Retinal pigment epithelial cell (primary cell): ENCODE data around the gene CLIC3.
A peak's percentile ranks its signal among the peaks of the same experiment; 100 is the strongest.

Experiments
- DNase-seq: peaks from one replicate; pipeline ENCODE4 v3.0.0-alpha.2; 2010; ENCODE audit warnings: low read depth
- H3K4me3 ChIP-seq: 2 replicates; pipeline ENCODE4 v1.5.1; 2011; ENCODE audit warnings: mild to moderate bottlenecking, low read length, control low read depth, moderate library complexity
- TF ChIP-seq, protein P1 (sequence below): conservative IDR thresholded peaks from 2 replicates; pipeline ENCODE4 v1.5.1; 2011; ENCODE audit warnings: low read depth, low read length, control low read depth, inconsistent platforms

CLIC3 gene

DNA sequence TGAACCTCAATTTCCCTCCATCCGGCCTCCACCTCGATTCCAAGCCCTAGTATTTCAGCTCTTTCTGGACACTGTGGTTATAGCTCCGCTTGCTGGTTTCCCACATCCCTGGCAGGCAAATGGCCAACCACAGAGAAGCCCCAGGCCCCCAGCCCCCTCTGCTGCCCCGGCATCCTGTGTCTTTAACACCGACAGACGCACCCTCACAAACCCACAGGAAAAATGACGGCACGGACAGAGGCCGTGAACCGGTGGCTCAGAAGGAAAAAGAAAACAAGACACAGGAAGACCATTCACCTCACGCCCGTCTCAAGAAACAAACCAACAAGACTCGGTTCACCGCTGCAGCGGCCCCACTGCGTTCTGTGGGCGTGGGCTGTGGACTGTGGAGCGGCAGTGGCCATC lies 1.5 kb upstream of the CLIC3 start:
- DNase-seq = no peak
- no peak overlapping the region for H3K4me3 ChIP-seq
- TF ChIP-seq, protein P1, sequence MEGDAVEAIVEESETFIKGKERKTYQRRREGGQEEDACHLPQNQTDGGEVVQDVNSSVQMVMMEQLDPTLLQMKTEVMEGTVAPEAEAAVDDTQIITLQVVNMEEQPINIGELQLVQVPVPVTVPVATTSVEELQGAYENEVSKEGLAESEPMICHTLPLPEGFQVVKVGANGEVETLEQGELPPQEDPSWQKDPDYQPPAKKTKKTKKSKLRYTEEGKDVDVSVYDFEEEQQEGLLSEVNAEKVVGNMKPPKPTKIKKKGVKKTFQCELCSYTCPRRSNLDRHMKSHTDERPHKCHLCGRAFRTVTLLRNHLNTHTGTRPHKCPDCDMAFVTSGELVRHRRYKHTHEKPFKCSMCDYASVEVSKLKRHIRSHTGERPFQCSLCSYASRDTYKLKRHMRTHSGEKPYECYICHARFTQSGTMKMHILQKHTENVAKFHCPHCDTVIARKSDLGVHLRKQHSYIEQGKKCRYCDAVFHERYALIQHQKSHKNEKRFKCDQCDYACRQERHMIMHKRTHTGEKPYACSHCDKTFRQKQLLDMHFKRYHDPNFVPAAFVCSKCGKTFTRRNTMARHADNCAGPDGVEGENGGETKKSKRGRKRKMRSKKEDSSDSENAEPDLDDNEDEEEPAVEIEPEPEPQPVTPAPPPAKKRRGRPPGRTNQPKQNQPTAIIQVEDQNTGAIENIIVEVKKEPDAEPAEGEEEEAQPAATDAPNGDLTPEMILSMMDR = no peak

DNA sequence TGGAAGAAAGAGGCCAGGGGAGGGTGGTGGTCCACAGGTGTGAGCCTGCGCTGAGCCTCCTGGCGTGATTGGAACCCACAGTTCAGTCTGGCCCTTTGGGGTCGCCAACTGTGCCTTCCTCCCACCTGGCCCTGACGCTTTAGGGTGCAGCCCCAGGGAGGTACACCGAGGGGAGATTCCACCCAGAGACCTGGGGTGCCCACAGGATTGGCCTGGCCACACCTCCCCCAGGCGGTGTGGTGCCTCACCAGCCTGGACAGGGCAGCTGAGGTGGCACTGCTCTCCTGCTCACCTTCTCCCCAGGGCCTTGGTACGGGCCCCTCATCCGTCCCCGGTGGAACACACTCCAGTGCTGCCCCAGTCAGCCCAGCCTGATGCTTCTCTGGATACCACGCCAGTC lies 1.0 kb upstream of the CLIC3 start:
- no peak for DNase-seq
- TF ChIP-seq, protein P1 = no peak
- H3K4me3 ChIP-seq = no peak overlapping the region

DNA sequence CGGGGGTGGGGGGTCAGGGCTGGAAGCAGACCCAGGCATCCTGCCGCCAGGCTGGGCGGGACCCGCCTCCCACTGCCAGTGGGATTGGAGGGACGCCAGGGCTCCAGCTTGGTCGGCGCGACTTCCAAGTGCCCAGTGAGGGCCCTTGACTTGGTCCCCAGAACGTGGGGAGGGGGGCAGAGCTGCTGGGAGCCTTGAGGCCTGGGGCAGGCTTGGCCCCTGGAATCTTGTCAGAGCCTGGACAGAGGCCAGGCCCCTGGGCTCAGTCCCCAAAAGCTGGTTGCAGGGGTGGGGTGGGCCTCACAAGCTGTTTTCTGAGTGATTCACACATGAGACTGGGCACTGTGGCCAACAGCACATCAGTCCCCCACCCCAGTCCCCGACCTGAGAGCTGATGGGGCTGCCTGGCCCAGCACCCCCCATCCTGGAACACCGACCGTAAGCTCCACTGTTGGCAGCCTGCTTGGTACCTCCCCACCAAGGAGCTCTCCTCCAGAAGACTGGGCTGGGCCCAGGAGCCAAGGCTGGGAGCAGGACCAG lies 526 bp downstream of the CLIC3 start:
- TF ChIP-seq, protein P1 = no peak
- no peak for DNase-seq
- H3K4me3 ChIP-seq = peak overlapping the region; percentile 26

DNA sequence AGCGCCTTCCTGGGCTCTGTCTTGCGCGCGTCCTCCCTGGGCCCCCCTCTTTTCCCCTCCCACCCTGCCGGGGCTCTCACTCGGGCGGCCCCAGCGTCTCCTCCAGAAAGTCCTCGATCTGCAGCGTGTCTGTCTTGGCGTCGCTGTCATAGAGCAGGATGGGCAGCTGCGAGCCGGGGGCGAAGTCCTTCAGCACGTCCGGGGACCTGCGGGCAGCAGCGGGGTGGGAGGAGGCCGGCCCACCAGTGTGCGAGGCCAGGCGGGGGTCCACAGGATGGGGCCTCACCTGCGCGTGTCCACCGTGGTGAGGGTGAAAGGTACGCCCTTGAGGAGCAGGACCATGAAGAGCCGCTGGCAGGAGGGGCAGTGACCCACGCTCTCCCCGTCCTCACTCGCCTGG lies 1.0 kb downstream of the CLIC3 start:
- no peak overlapping the region for H3K4me3 ChIP-seq
- no peak for DNase-seq

DNA sequence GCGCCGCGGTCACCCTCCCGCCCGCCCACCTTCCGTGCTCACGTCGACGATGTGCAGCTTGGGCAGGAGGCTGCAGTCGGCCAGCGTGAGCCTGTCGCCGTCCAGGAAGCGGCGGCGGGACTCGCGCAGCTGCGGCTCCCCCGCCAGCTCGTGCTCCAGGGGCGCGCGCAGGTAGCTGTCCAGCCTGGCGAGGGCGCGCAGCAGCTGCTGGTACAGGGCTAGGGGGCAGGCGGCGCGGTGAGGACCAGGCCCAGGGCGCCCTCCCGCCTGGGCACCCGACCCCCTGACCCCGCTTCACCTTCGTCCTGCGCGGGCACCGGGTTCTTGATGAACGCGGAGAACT lies 1.5 kb downstream of the CLIC3 start:
- no peak overlapping the region for H3K4me3 ChIP-seq
- DNase-seq = no peak
- TF ChIP-seq, protein P1 = no peak

More for the DNA sequence above, 1.0 kb downstream of the CLIC3 start:
- TF ChIP-seq, protein P1 = no peak

DNA sequence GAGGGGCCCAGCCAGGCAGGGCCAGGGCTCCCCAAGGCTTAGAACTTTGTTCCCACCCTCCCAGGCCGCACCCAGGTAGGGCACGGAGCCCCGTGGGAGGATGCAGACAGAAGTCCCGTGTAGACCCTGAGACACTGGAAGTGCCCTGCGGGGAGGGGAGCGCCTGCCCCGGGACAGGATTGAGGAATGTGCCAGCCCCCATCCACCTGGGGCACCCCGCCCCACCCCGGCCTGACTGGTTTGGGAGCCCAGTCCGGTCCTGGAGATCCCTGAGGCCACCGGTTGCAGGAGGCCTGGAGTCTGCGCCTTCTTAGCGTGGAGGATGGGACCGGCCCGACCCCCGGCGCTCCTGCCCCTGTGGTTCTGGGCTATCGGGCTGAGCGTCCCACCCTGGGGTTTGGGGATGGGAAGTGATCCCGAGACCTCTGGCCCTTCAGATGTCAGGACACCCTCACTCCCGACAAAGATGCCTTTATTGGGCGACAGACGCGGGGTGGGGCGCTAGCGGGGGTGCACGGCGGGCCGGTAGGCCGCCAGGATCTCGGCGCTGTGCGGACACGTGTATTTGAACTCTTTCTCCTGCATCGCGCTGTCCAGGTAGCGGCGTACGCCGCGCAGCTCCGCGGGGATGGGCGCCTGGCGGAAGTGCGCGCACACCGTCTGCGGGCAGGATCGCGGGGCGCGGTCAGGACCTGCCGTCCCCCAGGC lies 2.0 kb downstream of the CLIC3 start:
- DNase-seq = no peak
- no peak overlapping the region for H3K4me3 ChIP-seq
- TF ChIP-seq, protein P1 = no peak

DNA sequence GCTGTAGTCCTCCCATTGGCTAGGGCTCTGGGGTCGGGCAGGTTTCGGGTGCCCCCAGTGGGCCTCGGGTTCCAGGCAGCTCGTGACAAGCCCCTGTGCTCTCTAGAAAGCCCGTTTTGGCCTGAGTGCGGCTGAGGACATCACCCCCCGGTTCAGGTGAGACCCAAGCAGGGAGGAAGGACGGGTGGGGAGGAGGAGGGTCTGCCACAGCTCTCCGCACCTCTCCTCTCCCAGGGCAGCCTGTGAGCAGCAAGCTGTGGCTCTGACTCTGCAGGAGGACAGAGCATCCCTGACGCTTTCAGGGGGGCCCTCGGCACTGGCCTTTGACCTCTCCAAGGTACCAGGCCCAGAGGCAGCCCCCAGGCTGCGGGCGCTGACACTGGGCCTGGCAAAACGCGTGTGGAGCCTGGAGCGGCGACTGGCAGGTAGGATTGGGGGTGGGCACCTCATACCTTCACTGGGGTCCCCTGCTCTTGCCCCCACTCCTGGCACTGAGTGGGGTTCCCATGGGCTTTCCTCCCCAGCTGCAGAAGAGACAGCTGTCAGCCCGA lies 3.5 kb downstream of the CLIC3 start:
- TF ChIP-seq, protein P1 = no peak
- peak overlapping the region; percentile 60 for H3K4me3 ChIP-seq
- no peak for DNase-seq
